Hepatocyte (in vitro differentiated cells): Measurements from ENCODE around the gene AJUBA. TPM values are rescaled to one million over a fixed set of nuclear protein-coding genes. Genes with fewer than 3 reads are reported as not detected.
"Not testable (repeated sequence)": the region's sequence is repeated elsewhere in the genome, so short reads cannot be mapped to it uniquely, and the experiment has no call there.

Experiments
- DNase-seq: peaks from one replicate; pipeline ENCODE4 v3.0.0-alpha.2; 2016; ENCODE audit warnings: low spot score
- H2AFZ ChIP-seq: fragments of 200-600 bp; sonication (generic); 2 replicates; pipeline ENCODE4 v1.6.0; 2016; ENCODE audit warnings: antibody characterized with exemption, mild to moderate bottlenecking
- H3K27ac ChIP-seq: fragments of 200-600 bp; sonication (generic); 2 replicates; pipeline ENCODE4 v1.5.1; 2016; ENCODE audit warnings: mild to moderate bottlenecking
- H3K27me3 ChIP-seq: fragments of 200-600 bp; sonication (generic); 2 replicates; pipeline ENCODE4 v1.6.1; 2016
- H3K36me3 ChIP-seq: fragments of 200-600 bp; sonication (generic); replicated peaks from 2 replicates; pipeline ENCODE4 v1.5.1; 2016; ENCODE audit warnings: low read depth; ENCODE audit not compliant: insufficient read depth
- H3K4me1 ChIP-seq: fragments of 200-600 bp; sonication (generic); 2 replicates; pipeline ENCODE4 v1.5.1; 2016; ENCODE audit warnings: mild to moderate bottlenecking, moderate library complexity; ENCODE audit not compliant: insufficient read depth
- H3K4me2 ChIP-seq: fragments of 200-600 bp; sonication (generic); 2 replicates; pipeline ENCODE4 v1.6.0; 2016
- H3K4me3 ChIP-seq: fragments of 200-600 bp; sonication (generic); 2 replicates; pipeline ENCODE4 v1.5.1; 2016; ENCODE audit warnings: mild to moderate bottlenecking
- H3K79me2 ChIP-seq: fragments of 200-600 bp; sonication (generic); 2 replicates; pipeline ENCODE4 v1.6.0; 2017; ENCODE audit warnings: mild to moderate bottlenecking
- H3K9me2 ChIP-seq: fragments of 200-600 bp; sonication (generic); replicated peaks from 2 replicates; pipeline ENCODE4 v1.6.0; 2017; ENCODE audit warnings: mild to moderate bottlenecking; ENCODE audit not compliant: insufficient read depth
- H3K9me3 ChIP-seq: fragments of 200-600 bp; sonication (generic); 2 replicates; pipeline ENCODE4 v1.5.1; 2016; ENCODE audit warnings: low read depth, mild to moderate bottlenecking
- H4K20me1 ChIP-seq: fragments of 200-600 bp; sonication (generic); 2 replicates; pipeline ENCODE4 v1.6.0; 2016; ENCODE audit warnings: mild to moderate bottlenecking; ENCODE audit not compliant: insufficient read depth, poor library complexity, severe bottlenecking
- EZH2 ChIP-seq: fragments of 200-600 bp; sonication (generic); IDR thresholded peaks from 2 replicates; pipeline ENCODE4 v1.6.1; 2016; ENCODE audit warnings: antibody characterized with exemption, mild to moderate bottlenecking, borderline replicate concordance
- EZH2phosphoT487 ChIP-seq: fragments of 200-600 bp; sonication (generic); IDR thresholded peaks from one replicate; pipeline ENCODE4 v1.6.1; 2018; ENCODE audit warnings: antibody characterized with exemption, mild to moderate bottlenecking, low read depth, moderate library complexity; ENCODE audit not compliant: unreplicated experiment, severe bottlenecking
- WGBS: methylation state at CpG from one replicate; pipeline ENCODE4 v1.1.6; 2016; ENCODE audit warnings: low lambda C conversion rate; ENCODE audit errors: missing lambda C conversion rate; 5-methylcytosine and 5-hydroxymethylcytosine counted together
- polyA plus RNA-seq: library from polyadenylated mRNA; unstranded; fragments of >200 nt; fragmentation: Nextera tagmentation; extraction: Ambion mirVana; gene quantifications from 2 replicates; pipeline ENCODE4 v1.2.1, GENCODE V29; 2016
- total RNA-seq: library from RNA; depleted of rRNA; stranded (reverse); fragments of >200 nt; gene quantifications from 2 replicates; pipeline ENCODE4 v1.2.3, GENCODE V29; 2014
- TF ChIP-seq, protein P1 (sequence below): fragments of 200-600 bp; sonication (generic); IDR thresholded peaks from 2 replicates; pipeline ENCODE4 v1.5.1; 2016; ENCODE audit warnings: antibody characterized with exemption, mild to moderate bottlenecking; ENCODE audit not compliant: poor library complexity

Gene AJUBA
- total and polyA plus RNA-seq, 2 experiments from 2014 or later, result 43.2 to 80.8 TPM

DNA sequence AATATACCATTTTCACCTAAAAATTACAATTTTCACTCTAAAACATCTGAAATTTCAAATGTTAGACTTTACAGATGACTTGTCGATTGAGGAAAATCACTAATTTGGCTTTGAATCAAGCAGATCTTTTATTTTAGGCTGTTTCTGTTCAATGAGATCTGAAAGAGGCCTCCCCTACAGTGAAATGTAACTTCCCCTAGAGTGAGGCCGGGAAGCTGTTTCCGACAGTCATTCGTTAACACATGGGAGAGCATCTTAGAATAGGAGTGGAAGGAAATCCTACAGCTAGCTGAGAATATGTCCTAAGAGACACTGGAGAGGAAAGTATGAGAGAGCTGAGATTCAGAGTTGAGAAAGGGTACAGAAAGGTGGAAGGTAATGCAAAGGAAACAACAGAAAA is 33.3 kb upstream of the AJUBA start:
- H3K4me3 ChIP-seq, result no peak overlapping the region
- H2AFZ ChIP-seq, result no peak overlapping the region
- H3K79me2 ChIP-seq, result no peaks in the 10 kb centered on the region
- DNase-seq, result no peak
- H3K9me3 ChIP-seq, result no peaks in the 10 kb centered on the region
- H3K36me3 ChIP-seq, result no peaks in the 10 kb centered on the region
- H3K4me2 ChIP-seq, result no peak overlapping the region
- no peaks in the 10 kb centered on the region for H3K4me1 ChIP-seq
- H3K27me3 ChIP-seq, result no peaks in the 10 kb centered on the region
- no peaks in the 10 kb centered on the region for H4K20me1 ChIP-seq
- WGBS, result 94% methylated on average over 4 of the region's 4 CpGs
- TF ChIP-seq, protein P1, sequence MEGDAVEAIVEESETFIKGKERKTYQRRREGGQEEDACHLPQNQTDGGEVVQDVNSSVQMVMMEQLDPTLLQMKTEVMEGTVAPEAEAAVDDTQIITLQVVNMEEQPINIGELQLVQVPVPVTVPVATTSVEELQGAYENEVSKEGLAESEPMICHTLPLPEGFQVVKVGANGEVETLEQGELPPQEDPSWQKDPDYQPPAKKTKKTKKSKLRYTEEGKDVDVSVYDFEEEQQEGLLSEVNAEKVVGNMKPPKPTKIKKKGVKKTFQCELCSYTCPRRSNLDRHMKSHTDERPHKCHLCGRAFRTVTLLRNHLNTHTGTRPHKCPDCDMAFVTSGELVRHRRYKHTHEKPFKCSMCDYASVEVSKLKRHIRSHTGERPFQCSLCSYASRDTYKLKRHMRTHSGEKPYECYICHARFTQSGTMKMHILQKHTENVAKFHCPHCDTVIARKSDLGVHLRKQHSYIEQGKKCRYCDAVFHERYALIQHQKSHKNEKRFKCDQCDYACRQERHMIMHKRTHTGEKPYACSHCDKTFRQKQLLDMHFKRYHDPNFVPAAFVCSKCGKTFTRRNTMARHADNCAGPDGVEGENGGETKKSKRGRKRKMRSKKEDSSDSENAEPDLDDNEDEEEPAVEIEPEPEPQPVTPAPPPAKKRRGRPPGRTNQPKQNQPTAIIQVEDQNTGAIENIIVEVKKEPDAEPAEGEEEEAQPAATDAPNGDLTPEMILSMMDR, result no peak
- TF ChIP-seq EZH2phosphoT487 (no peak), EZH2 (no peak)
- H3K27ac ChIP-seq, result no peak overlapping the region
- H3K9me2 ChIP-seq, result no peaks in the 10 kb centered on the region

DNA sequence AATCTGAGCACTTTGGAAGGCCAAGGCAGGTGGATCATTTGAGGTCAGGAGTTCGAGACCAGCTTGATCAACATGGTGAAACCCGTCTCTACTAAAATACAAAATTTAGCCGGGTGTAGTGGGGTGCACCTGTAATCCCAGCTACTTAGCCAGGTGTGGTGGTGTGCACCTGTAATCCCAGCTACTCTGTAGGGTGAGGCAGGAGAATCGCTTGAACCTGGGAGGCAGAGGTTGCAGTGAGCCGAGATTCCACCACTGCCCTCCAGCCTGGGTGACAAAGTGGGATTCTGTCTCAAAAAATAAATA is 31.4 kb upstream of the AJUBA start:
- H3K27ac ChIP-seq, H3K36me3 ChIP-seq, H3K9me3 ChIP-seq, H3K4me3 ChIP-seq, H3K79me2 ChIP-seq, H3K27me3 ChIP-seq, H3K4me2 ChIP-seq, H2AFZ ChIP-seq, DNase-seq, H4K20me1 ChIP-seq, H3K4me1 ChIP-seq, H3K9me2 ChIP-seq: not testable (repeated sequence)
- WGBS, result 94% methylated on average over 5 of the region's 5 CpGs

DNA sequence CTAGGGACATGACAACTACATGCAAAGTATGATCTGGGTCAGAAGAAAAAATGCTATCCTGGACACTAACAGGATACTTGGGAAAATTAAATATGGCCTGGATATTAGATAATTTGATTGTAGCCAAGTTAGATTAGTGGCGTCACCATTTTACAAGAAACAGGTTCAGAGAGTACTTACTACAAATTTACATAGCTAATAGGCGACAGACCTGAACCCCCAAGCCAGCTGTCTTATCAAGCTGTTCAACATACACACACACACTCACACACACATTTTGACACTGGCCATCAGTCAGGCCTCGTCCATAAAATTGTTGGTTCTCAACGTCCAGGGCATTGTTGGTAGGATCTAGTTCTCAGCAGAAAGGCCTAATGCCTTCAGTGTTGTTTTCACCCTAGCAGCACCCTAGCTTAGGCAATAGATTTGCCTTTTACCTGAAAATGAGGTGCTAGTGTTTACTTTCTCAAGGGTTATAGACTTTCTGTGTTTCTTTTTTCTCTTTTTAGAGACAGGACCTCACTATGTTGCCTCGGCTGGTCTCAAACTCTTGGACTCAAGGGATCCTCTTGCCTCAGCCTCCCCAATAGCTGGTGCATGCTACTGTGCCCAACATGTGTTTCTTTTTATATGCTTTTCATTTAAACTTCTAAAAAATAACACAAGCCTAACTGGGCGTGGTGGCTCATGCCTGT is 30.9 kb upstream of the AJUBA start:
- Histone ChIP-seq H4K20me1 (no peaks in the 10 kb centered on the region), H3K27ac (no peak overlapping the region), H3K79me2 (peaks cover 8% of the 10 kb centered on the region), H3K9me2 (no peaks in the 10 kb centered on the region), H3K9me3 (no peaks in the 10 kb centered on the region), H3K27me3 (no peaks in the 10 kb centered on the region), H3K36me3 (no peaks in the 10 kb centered on the region), H2AFZ (no peak overlapping the region), H3K4me1 (peaks cover 7% of the 10 kb centered on the region), H3K4me3 (no peak overlapping the region), H3K4me2 (no peak overlapping the region)
- TF ChIP-seq EZH2phosphoT487 (no peak), EZH2 (no peak)
- TF ChIP-seq, protein P1, result no peak
- DNase-seq, result no peak
- 70% methylated on average over 6 of the region's 6 CpGs for WGBS

DNA sequence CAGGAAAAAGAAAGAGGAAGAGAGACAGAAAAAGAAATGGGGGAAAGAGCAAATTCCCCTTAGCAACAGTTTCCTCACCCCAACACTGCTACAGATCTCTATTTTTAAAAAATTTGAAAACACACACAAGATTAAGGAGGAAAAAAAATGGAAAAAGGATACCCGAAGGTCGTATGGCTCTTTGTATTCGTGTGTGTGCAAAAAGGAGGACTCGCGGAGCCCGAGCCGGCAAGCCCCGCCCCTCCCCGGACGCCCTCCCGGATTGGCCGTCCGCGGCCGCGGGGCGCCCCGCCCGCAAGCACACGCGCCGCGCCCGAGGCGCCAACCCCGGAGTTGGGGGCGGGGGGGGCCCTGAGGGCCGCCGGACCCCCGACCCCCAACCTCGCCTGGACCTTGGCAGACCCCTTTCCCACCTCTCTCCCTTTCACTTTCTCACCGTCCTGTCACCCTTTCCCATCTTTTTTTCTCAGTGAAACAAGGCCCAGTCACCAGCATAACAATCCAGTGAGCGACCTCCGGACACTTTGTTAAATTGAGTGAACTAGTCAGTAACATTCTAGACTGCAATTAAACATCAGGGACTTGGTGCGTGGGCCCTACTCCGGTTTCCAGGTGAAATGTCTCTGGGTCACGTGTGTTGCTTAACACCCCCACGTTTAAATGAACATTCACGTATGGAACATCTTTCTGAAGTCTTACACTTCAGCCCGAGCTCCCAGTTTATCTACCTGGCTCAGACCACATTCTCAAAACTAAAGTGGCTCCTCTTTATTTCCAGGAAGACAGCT is 27.8 kb upstream of the AJUBA start, which contains the start of gene C14orf93:
Gene C14orf93 (minus strand): TSS at position 205 of the 788 bp plus-strand sequence. CDS start 11,120 bp downstream, outside the sequence.
- no peak for TF ChIP-seq EZH2

More for the DNA sequence above, 27.8 kb upstream of the AJUBA start, which contains the start of gene C14orf93:
- Histone ChIP-seq H3K4me2 (peak within 1 kb of the TSS; percentile 79), H3K27ac (peak within 1 kb of the TSS; percentile 90), H3K36me3 (no peaks in the 10 kb centered on the region), H3K9me2 (no peaks in the 10 kb centered on the region), H2AFZ (peak within 1 kb of the TSS; percentile 98), H4K20me1 (no peaks in the 10 kb centered on the region), H3K4me3 (peak within 1 kb of the TSS; percentile 37), H3K9me3 (no peaks in the 10 kb centered on the region), H3K27me3 (no peaks in the 10 kb centered on the region), H3K4me1 (peaks cover 21% of the 10 kb centered on the region), H3K79me2 (peaks cover 14% of the 10 kb centered on the region)
- DNase-seq, result peak; percentile 88
- WGBS, result 4% methylated on average over 36 of the region's 40 CpGs
